H1 (cell line): ENCODE measurements around the gene LMAN2. TPM values are rescaled to one million over a fixed set of nuclear protein-coding genes. Genes with fewer than 3 reads are reported as not detected.

Experiments
- CTCF ChIA-PET: fragments of 300-600 bp; sonication (Branson Sonifier 250); formaldehyde crosslinking; loops from one replicate; lab custom pipeline; 2021; ENCODE audit not compliant: partially characterized antibody; lab: Charles Lee
- POLR2A ChIA-PET: fragments of 300-600 bp; sonication (Branson Sonifier 250); formaldehyde crosslinking; loops from one replicate; lab custom pipeline; 2021; ENCODE audit warnings: inconsistent platforms; ENCODE audit not compliant: partially characterized antibody; lab: Charles Lee
- DNase-seq, 2 experiments: peaks; one replicate each; pipeline versions ENCODE4 v3.0.0 to v3.0.0-alpha.2; 2010 to 2022; ENCODE audit warnings: low spot score in 2 of 2, low read depth in 1 of 2, mixed read lengths in 1 of 2
- FAIRE-seq: peaks from 2 replicates; lab custom pipeline; 2011; peaks lifted over from hg19 to GRCh38; lab: Jason Lieb, UNC
- H2AFZ ChIP-seq: 2 replicates; pipeline ENCODE4 v1.8.1; 2012; ENCODE audit warnings: low read length, inconsistent platforms
- H2AK5ac ChIP-seq: 2 replicates; pipeline ENCODE4 v1.6.1; 2013; ENCODE audit warnings: low read depth, low read length
- H2BK120ac ChIP-seq: replicated peaks from 2 replicates; pipeline ENCODE3; 2013; ENCODE audit warnings: low read depth, low read length, inconsistent platforms
- H2BK12ac ChIP-seq: 2 replicates; pipeline ENCODE4 v1.6.1; 2013; ENCODE audit warnings: low read depth, low read length
- H2BK15ac ChIP-seq: 2 replicates; pipeline ENCODE4 v1.6.1; 2013; ENCODE audit warnings: low read length
- H2BK20ac ChIP-seq: 2 replicates; pipeline ENCODE4 v1.6.1; 2013; ENCODE audit warnings: low read length
- H2BK5ac ChIP-seq: 2 replicates; pipeline ENCODE4 v1.6.1; 2013; ENCODE audit warnings: low read depth, low read length
- H3K14ac ChIP-seq: 2 replicates; pipeline ENCODE4 v1.6.1; 2013; ENCODE audit warnings: inconsistent platforms; ENCODE audit not compliant: insufficient read length
- H3K18ac ChIP-seq: 2 replicates; pipeline ENCODE4 v1.6.1; 2013; ENCODE audit warnings: low read length; ENCODE audit errors: extremely low read depth
- H3K23ac ChIP-seq: 2 replicates; pipeline ENCODE4 v1.6.1; 2013; ENCODE audit warnings: inconsistent platforms; ENCODE audit not compliant: insufficient read length
- H3K23me2 ChIP-seq: 2 replicates; pipeline ENCODE4 v1.6.1; 2013; ENCODE audit warnings: low read depth, low read length
- H3K27ac ChIP-seq: 2 replicates; pipeline ENCODE4 v1.6.1; 2011; ENCODE audit warnings: low read depth, low read length, inconsistent platforms
- H3K27me3 ChIP-seq, 4 experiments: replicated peaks in 1 of 4; 1 replicate in 1 of 4; 2 replicates in 3 of 4; pipeline versions ENCODE4 v1.6.1 to v1.8.1; 2011 to 2013; ENCODE audit warnings: low read length in 3 of 4, mild to moderate bottlenecking in 3 of 4, inconsistent platforms in 2 of 4, mixed read lengths in 2 of 4, moderate library complexity in 1 of 4; ENCODE audit not compliant: control insufficient read depth in 3 of 4, insufficient read depth in 3 of 4; ENCODE audit errors: extremely low read depth in 1 of 4
- H3K36me3 ChIP-seq, 4 experiments: 2 replicates each; pipeline versions ENCODE4 v1.6.1 to v1.8.1; 2011 to 2013; ENCODE audit warnings: mild to moderate bottlenecking in 4 of 4, low read length in 3 of 4, moderate library complexity in 2 of 4, control low read depth in 1 of 4, inconsistent platforms in 1 of 4; ENCODE audit not compliant: insufficient read depth in 4 of 4, control insufficient read depth in 2 of 4
- H3K4ac ChIP-seq: replicated peaks from 2 replicates; pipeline ENCODE3; 2013; ENCODE audit warnings: low read length, low read depth, mixed read lengths, inconsistent platforms; ENCODE audit not compliant: insufficient read length
- H3K4me1 ChIP-seq, 4 experiments: replicated peaks in 1 of 4; 1 replicate in 1 of 4; 2 replicates in 3 of 4; pipeline versions ENCODE4 v1.6.1 to v1.8.1; 2011 to 2013; ENCODE audit warnings: low read length in 3 of 4, inconsistent platforms in 2 of 4, mixed read lengths in 1 of 4; ENCODE audit not compliant: insufficient read depth in 4 of 4, control insufficient read depth in 3 of 4
- H3K4me2 ChIP-seq, 2 experiments: 2 replicates each; pipeline versions ENCODE4 v1.6.1 to v1.8.1; 2011 to 2013; ENCODE audit warnings: low read depth in 2 of 2, low read length in 2 of 2, control low read depth in 1 of 2, inconsistent platforms in 1 of 2, mild to moderate bottlenecking in 1 of 2; ENCODE audit not compliant: insufficient read depth in 1 of 2
- H3K4me3 ChIP-seq, 4 experiments: fragments of 200-600, 300-600 bp in 1 of 4; sonication (generic), shearing (Covaris generic), sonication (Bioruptor Twin) in 1 of 4; 2 replicates each; pipeline versions ENCODE4 v1.5.1 to v1.8.1; 2011 to 2016; ENCODE audit warnings: low read length in 4 of 4, low read depth in 3 of 4, control low read depth in 2 of 4, inconsistent platforms in 2 of 4, mild to moderate bottlenecking in 2 of 4, mixed read lengths in 1 of 4, moderate library complexity in 1 of 4; ENCODE audit not compliant: insufficient read depth in 2 of 4; ENCODE audit errors: extremely low read depth in 1 of 4
- H3K56ac ChIP-seq: replicated peaks from 2 replicates; pipeline ENCODE3; 2013; ENCODE audit warnings: low read depth, mild to moderate bottlenecking, mixed read lengths, low read length, inconsistent platforms; ENCODE audit not compliant: insufficient read length
- H3K79me1 ChIP-seq: 2 replicates; pipeline ENCODE4 v1.6.1; 2013; ENCODE audit warnings: low read depth, low read length, control low read depth
- H3K79me2 ChIP-seq, 2 experiments: 2 replicates each; pipeline versions ENCODE4 v1.6.1 to v1.8.1; 2012 to 2013; ENCODE audit warnings: low read length in 2 of 2, mild to moderate bottlenecking in 2 of 2, inconsistent platforms in 1 of 2; ENCODE audit not compliant: insufficient read depth in 2 of 2, control insufficient read depth in 1 of 2
- H3K9ac ChIP-seq, 4 experiments: replicated peaks in 1 of 4; 1 replicate in 1 of 4; 2 replicates in 3 of 4; pipeline versions ENCODE4 v1.6.1 to v1.8.1; 2011 to 2013; ENCODE audit warnings: low read depth in 3 of 4, low read length in 3 of 4, control low read depth in 2 of 4, mild to moderate bottlenecking in 2 of 4, moderate library complexity in 2 of 4, inconsistent platforms in 1 of 4; ENCODE audit errors: extremely low read depth in 1 of 4
- H3K9me3 ChIP-seq, 2 experiments: 2 replicates each; pipeline versions ENCODE4 v1.6.1 to v1.8.1; 2012 to 2013; ENCODE audit warnings: mild to moderate bottlenecking in 2 of 2, moderate library complexity in 2 of 2, control low read depth in 1 of 2, inconsistent platforms in 1 of 2, low read depth in 1 of 2, low read length in 1 of 2, mixed read lengths in 1 of 2; ENCODE audit not compliant: insufficient read depth in 2 of 2
- H4K20me1 ChIP-seq, 2 experiments: replicated peaks in 1 of 2; 2 replicates each; pipeline versions ENCODE3 to v1.8.1; 2011 to 2013; ENCODE audit warnings: inconsistent platforms in 2 of 2, low read length in 2 of 2, mild to moderate bottlenecking in 1 of 2; ENCODE audit not compliant: insufficient read depth in 2 of 2, control insufficient read depth in 1 of 2
- H4K5ac ChIP-seq: 2 replicates; pipeline ENCODE4 v1.6.1; 2013; ENCODE audit warnings: low read length, low read depth, mixed read lengths, inconsistent platforms; ENCODE audit not compliant: insufficient read length
- H4K8ac ChIP-seq: 2 replicates; pipeline ENCODE4 v1.8.0; 2013; ENCODE audit warnings: mild to moderate bottlenecking, moderate library complexity, low read length, inconsistent platforms; ENCODE audit not compliant: insufficient read depth; ENCODE audit errors: extremely low read depth
- H4K91ac ChIP-seq: replicated peaks from 2 replicates; pipeline ENCODE3; 2013; ENCODE audit warnings: low read length, mixed read lengths, inconsistent platforms; ENCODE audit not compliant: insufficient read length
- ASH2L ChIP-seq: fragments of 200-600, 300-600 bp; sonication (generic); IDR thresholded peaks from one replicate; pipeline ENCODE4 v1.7.1; 2017; ENCODE audit warnings: low read length
- BRCA1 ChIP-seq: IDR thresholded peaks from 2 replicates; pipeline ENCODE4 v1.6.1; 2012; ENCODE audit warnings: low read depth, low read length, improper control_type of control experiment
- CBX8 ChIP-seq: fragments of 300-800, 300-1000 bp; sonication (generic); IDR thresholded peaks from 2 replicates; pipeline ENCODE4 v1.7.1; 2016; ENCODE audit warnings: low read depth, low read length, borderline replicate concordance
- EZH2 ChIP-seq: fragments of 200-600 bp; sonication (generic); IDR thresholded peaks from 2 replicates; pipeline ENCODE4 v1.7.1; 2012; ENCODE audit warnings: low read depth, mild to moderate bottlenecking, moderate library complexity, low read length, inconsistent platforms; ENCODE audit not compliant: severe bottlenecking
- GABPA ChIP-seq: IDR thresholded peaks from 2 replicates; pipeline ENCODE4 v1.6.1; 2011; ENCODE audit warnings: mild to moderate bottlenecking, low read length, moderate library complexity, borderline replicate concordance; ENCODE audit not compliant: insufficient read depth
- JUND ChIP-seq: IDR thresholded peaks from 2 replicates; pipeline ENCODE4 v1.6.1; 2011; ENCODE audit warnings: mild to moderate bottlenecking, improper control_type of control experiment, low read length
- KDM5A ChIP-seq: fragments of 200-600 bp; IDR thresholded peaks from 2 replicates; pipeline ENCODE4 v1.7.1; 2012; ENCODE audit warnings: mild to moderate bottlenecking, low read length, inconsistent platforms, mixed read lengths
- POU5F1 ChIP-seq: IDR thresholded peaks from 2 replicates; pipeline ENCODE4 v1.6.1; 2011; ENCODE audit warnings: low read depth, mild to moderate bottlenecking, low read length, moderate library complexity
- TAF7 ChIP-seq: optimal IDR thresholded peaks from 2 replicates; pipeline ENCODE3; 2011; ENCODE audit warnings: low read depth, mild to moderate bottlenecking, inconsistent platforms, low read length, moderate library complexity, borderline replicate concordance
- TCF12 ChIP-seq: IDR thresholded peaks from 2 replicates; pipeline ENCODE4 v1.6.1; 2011; ENCODE audit warnings: low read depth, mild to moderate bottlenecking, low read length
- TEAD4 ChIP-seq: IDR thresholded peaks from 2 replicates; pipeline ENCODE4 v1.6.1; 2012; ENCODE audit warnings: low read depth, low read length, inconsistent platforms, mixed read lengths
- WGBS, 2 experiments: shearing (Covaris generic) in 1 of 2; methylation state at CpG; one replicate each; pipeline versions ENCODE4 v1.1.6 to v1.1.7; 2013 to 2015; ENCODE audit warnings: low lambda C conversion rate in 2 of 2, mixed read lengths in 2 of 2, inconsistent platforms in 1 of 2, low coverage in 1 of 2, missing lambda C conversion rate in 1 of 2; ENCODE audit not compliant: insufficient replicate concordance in 2 of 2, insufficient coverage in 1 of 2, insufficient read length in 1 of 2; ENCODE audit errors: extremely low coverage in 1 of 2, missing lambda C conversion rate in 1 of 2; 5-methylcytosine and 5-hydroxymethylcytosine counted together
- polyA plus RNA-seq, 7 experiments: library from polyadenylated mRNA; depleted of rRNA in 3 of 7; stranded (reverse) in 5 of 7; unstranded in 2 of 7; fragments of >200 nt in 5 of 7; fragments of 200-250 nt in 2 of 7; gene quantifications; 1 replicate in 5 of 7; 2 replicates in 1 of 7; 4 replicates in 1 of 7; pipeline versions ENCODE4 v1.2.1 to v1.2.3, GENCODE V29; 2011 to 2013; ENCODE audit warnings: missing spikeins in 2 of 7, mixed read lengths in 2 of 7
- total RNA-seq: library from RNA; stranded (reverse); fragmentation: NEBNext Ultra II Directional; extraction: Animal tissue kit (Norgen Biotek cat#: 25700); gene quantifications from 2 replicates; pipeline ENCODE4 v1.2.1, GENCODE V29; 2021
- TF ChIP-seq, protein P1 (sequence below): IDR thresholded peaks from 2 replicates; pipeline ENCODE4 v1.6.1; 2012; ENCODE audit warnings: inconsistent platforms

LMAN2 gene
- total and polyA plus RNA-seq, 2 of the 8 experiments (the other 6 are each of a cell fraction or from before 2014, with no cell fraction given) = 116 to 225 TPM

- Histone ChIP-seq H3K56ac (no peak overlapping the region), H3K79me2 (peaks cover 0 to 2% of the 10 kb centered on the region in 2 experiments; a peak in 1 of 4 replicates), H3K9me3 (no peaks in the 10 kb centered on the region), H2BK15ac (no peak overlapping the region), H3K79me1 (no peaks in the 10 kb centered on the region; the same call in 1 of the 2 replicates), H2BK5ac (no peak overlapping the region), H4K20me1 (peaks cover 2 to 5% of the 10 kb centered on the region in 2 experiments), H4K91ac (no peak overlapping the region), H2BK20ac (no peak overlapping the region), H2AK5ac (no peak overlapping the region), H3K23me2 (no peaks in the 10 kb centered on the region; the same call in 1 of the 2 replicates), H3K4me2 (no peak overlapping the region), H2BK120ac (no peak overlapping the region), H3K4me3 (no peak overlapping the region), H4K5ac (no peak overlapping the region), H4K8ac (no peak overlapping the region), H3K36me3 (peaks cover 49 to 94% (median 71%) of the 10 kb centered on the region in 4 experiments), H3K18ac (no peak overlapping the region), H3K27me3 (no peaks in the 10 kb centered on the region), H3K4ac (no peak overlapping the region), H3K23ac (no peak overlapping the region), H2AFZ (no peak overlapping the region), H2BK12ac (no peak overlapping the region), H3K27ac (no peak overlapping the region), H3K14ac (no peak overlapping the region), H3K9ac (no peak overlapping the region), H3K4me1 (no peaks in the 10 kb centered on the region)
- DNase-seq (no peak), FAIRE-seq (no peak)
- ChIA-PET POLR2A (interaction anchor here (1.2 kb wide), 1 partner anchor 8 kb away, joined by 4 read pairs; no protein-coding TSS in a partner anchor), CTCF (interaction anchor here (0.8 to 1.2 kb wide), 2 partner anchors 174 to 190 kb away, joined by 3 read pairs; no protein-coding TSS in a partner anchor)
- WGBS, 2 experiments = 78% methylated on average over 2 of the region's 2 CpGs; no CpG with 5 or more reads in 1 of the 2 experiments
- no peak for TF ChIP-seq BRCA1
- no peak for TF ChIP-seq GABPA
- TF ChIP-seq JUND = no peak
- TF ChIP-seq TAF7 = no peak
- no peak for TF ChIP-seq TCF12
- no peak for TF ChIP-seq ASH2L
- TF ChIP-seq, protein P1, sequence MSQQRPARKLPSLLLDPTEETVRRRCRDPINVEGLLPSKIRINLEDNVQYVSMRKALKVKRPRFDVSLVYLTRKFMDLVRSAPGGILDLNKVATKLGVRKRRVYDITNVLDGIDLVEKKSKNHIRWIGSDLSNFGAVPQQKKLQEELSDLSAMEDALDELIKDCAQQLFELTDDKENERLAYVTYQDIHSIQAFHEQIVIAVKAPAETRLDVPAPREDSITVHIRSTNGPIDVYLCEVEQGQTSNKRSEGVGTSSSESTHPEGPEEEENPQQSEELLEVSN = no peak
- no peak for TF ChIP-seq CBX8
- no peak for TF ChIP-seq POU5F1
- TF ChIP-seq KDM5A = no peak
- TF ChIP-seq EZH2 = no peak
- TF ChIP-seq TEAD4 = no peak
These were observed 63.3 kb downstream of the LMAN2 start for GRCh38 chr5:177288191-177288590.
